CD4-positive, alpha-beta T cell treated with Interleukin-17A for 4 hours (primary cell): Measurements from ENCODE around the gene STARD9.
"Not testable (repeated sequence)": the region's sequence is repeated elsewhere in the genome, so short reads cannot be mapped to it uniquely, and the experiment has no call there.

Experiments
- DNase-seq: peaks from one replicate; pipeline ENCODE4 v3.0.0-alpha.2; 2020; ENCODE audit warnings: mixed read lengths

The STARD9 gene

GRCh38 chr15:42575188-42576039 lies at the start of gene STARD9:
STARD9 (plus strand) TSS chr15:42575606; CDS start chr15:42575716, 110 bp downstream.
- peak; percentile 98 for DNase-seq

GRCh38 chr15:42528970-42529369 lies 46.4 kb upstream of the STARD9 start:
- no peak for DNase-seq

GRCh38 chr15:42533246-42533645 lies 42.2 kb upstream of the STARD9 start:
- DNase-seq = no peak

DNA sequence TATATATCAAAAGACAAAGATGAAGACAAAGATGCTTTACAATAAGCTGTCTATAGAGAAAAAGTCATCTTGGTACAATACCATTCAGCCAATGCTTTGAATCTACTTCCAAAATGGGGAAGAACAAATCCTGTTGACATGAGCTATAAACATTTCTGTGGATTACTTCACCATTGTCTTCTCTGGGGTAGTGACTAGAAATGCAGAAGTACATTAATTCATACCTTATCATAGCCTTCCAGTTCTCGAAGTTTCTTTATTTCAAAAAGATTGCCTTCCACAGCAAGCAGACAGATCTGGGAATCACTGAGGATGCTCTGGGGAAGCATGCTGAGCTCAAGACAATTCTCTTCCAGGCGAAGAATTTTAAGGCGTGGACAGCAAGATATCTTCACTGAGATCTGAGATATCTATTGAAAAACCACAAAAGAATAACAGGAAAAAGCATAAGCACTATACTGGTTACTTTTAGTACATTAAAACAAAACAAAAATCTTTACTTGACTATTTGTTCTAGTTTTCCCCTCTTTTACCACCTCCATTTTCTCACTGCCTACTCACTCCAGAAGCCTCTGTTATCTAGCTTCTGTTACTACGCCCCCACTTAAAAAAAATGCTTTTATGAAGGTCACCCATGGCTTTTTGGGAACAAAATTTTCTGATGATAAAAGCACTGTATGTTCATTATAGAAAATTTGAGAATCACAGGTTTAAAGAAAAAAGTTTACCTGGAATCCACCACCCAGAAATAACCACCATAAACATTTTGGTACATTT lies 30.4 kb upstream of the STARD9 start:
- DNase-seq = no peak

DNA sequence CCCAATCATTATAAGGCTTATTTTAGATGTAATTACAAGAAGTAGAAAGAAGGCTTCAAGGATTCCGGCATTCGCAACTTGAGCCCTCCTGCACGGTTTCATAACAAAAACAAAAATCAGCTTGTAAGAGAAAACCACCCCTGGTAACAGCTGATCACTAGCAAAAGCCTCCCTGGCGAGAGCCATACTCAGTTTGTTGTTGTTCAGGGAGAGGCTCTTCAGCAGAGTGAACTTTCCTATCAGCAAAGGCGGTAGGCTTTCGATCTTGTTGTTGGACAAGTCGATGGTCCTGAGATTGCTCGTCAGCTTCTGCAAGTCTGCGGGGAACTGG lies 27.5 kb upstream of the STARD9 start:
- no peak for DNase-seq

GRCh38 chr15:42548249-42549031 lies 27.0 kb upstream of the STARD9 start, which contains the start of the genes HAUS2 and LRRC57:
HAUS2 (plus strand) TSS chr15:42548838; CDS start chr15:42548873, 35 bp downstream.
LRRC57 (minus strand) TSS chr15:42548793; CDS start chr15:42548434, 359 bp downstream.
- DNase-seq = peak; percentile 90

GRCh38 chr15:42549032-42549491 lies 26.3 kb upstream of the STARD9 start:
- DNase-seq = peak; percentile 20

DNA sequence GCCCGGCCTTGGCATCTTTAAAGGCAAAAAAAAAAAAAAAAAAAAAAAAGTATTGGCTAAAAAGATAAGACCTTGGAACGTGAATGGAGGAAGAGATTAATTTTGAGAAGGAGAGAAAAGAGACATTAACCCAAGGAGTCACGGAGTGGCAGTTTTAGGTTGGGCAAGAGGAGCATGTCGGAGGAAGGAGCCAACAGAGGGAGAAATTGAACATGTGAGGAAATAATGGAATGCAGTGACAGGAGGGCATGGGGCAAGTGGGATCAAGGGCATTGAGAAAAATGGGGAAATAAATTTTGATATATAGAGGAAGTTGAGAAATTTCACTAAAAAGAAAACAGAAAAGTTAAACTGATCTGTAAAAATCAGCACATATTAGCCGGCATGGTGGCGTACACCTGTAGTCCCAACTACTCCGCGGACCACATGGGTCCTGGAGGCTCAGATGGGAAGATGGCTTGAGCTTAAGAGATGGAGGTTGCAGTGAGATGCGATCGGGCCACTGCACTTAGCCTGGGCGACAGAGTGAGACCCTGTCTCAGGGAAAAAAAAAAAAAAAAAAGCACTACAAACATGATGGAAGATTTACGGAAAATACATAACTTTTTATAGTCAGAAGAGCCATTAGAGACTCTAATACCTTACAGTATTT lies 25.5 kb upstream of the STARD9 start:
- DNase-seq = no peak

- no peak for DNase-seq
Measured at GRCh38 chr15:42553554-42553953, 21.9 kb upstream of the STARD9 start.

- DNase-seq = not testable (repeated sequence)
Measured at GRCh38 chr15:42556550-42557207, 18.7 kb upstream of the STARD9 start.

- DNase-seq = no peak
Measured at GRCh38 chr15:42558739-42559138, 16.7 kb upstream of the STARD9 start.

GRCh38 chr15:42576040-42576594 lies 711 bp downstream of the STARD9 start:
- no peak for DNase-seq

- no peak for DNase-seq
Measured at GRCh38 chr15:42576776-42577175, 1.4 kb downstream of the STARD9 start.

DNA sequence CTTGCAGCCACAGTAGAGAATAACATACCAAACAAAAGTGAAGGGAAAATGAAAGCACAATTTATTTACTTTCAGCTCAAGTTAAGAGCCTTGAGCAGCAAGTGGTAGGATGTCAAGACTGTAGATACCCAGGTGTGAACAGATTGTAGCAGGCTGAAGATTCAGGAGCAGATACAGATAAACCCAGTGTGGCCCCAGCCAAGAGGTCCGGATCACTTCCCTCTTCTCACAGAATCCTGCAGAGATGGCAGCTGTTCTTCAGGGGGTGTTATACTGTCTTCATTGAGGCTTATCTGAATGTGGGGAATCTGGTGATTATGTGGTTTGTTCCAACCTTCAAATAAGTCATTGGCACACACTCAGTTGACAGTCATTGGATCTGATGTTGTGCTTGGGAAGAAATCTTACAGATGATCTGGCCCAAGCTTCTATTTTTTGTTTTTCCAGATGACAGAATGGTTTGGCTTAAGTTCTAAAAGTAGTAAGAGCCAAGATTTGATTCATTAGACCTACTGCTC lies 2.2 kb downstream of the STARD9 start:
- DNase-seq = no peak

- DNase-seq = no peak
Measured at GRCh38 chr15:42578984-42579537, 3.7 kb downstream of the STARD9 start.

- peak; percentile 88 for DNase-seq
Measured at GRCh38 chr15:42581272-42581730, 5.9 kb downstream of the STARD9 start.

DNA sequence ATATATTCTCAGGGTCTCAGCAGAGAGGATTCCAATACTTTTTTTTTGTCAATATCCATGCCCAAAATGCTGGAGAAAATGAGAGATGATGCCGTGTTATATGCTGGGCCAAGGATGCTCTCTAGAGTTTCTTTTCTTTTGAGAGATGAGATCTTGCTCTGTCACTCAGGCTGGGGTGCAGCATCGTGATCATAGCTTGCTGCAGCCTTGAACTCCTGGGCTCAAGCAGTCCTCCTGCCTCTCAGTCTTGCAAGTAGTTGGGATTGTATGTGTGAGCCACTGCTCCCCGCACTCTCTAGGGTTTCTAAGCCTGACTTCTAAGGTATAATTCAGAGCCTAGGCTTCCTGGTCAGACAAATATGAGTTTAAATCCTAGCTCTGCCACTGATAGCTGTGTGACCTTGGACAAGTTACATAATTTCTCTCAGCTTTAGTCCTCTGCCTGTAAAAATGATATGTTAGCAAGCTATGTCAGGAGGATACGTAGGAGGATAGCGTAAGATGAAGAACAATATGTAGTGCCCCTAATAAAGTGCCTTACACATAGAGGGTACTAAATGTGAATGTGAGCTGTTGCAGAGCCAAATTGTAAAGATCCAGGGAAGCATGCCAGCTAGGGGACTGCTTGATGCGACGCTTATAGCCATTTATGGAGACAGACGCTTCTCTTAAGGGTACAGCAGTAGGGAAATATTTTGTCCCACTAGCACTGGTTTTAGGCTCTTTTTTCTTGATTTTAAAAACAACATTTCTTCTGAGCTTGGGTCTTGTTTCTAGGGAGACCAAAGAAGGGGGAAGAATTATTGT lies 7.4 kb downstream of the STARD9 start:
- no peak for DNase-seq

- no peak for DNase-seq
Measured at GRCh38 chr15:42584031-42584765, 8.8 kb downstream of the STARD9 start.

- DNase-seq = no peak
Measured at GRCh38 chr15:42590619-42591237, 15.3 kb downstream of the STARD9 start.
